ENCODE measurements around the gene AMPD2. TPM values are rescaled to one million over a fixed set of nuclear protein-coding genes. Genes with fewer than 3 reads are reported as not detected.

Gene AMPD2
- total and polyA plus RNA-seq, 2 of the 8 experiments (the other 6 are each of a cell fraction or from before 2014, with no cell fraction given), result 37.2 to 67.7 TPM

DNA sequence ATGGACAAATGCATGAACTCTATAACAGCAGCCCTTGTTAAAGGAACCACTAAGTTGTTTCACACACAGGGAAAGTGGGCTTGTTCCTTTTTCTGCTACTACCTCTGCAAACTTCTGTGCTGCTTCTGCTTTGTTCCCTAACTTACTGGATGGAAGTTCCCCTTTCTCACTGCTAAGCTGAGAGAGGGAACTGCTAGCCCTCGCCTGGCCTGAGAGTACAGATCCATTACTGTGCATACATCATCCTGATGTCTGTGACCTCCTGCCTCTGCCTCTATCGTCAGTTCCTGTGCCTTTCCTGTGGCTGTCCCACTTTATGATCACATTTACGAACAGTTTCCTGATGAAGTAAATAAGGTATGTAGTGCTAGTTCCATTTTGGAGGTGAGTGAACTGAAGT is 3.8 kb upstream of the AMPD2 start:
- Histone ChIP-seq H3K9me3 (ENCODE audit: insufficient read depth in 2 of 2, low read depth in 1 of 2, low read length in 1 of 2) (no peaks in the 10 kb centered on the region), H4K8ac (ENCODE audit: extremely low read depth, insufficient read depth, low read length) (no peak overlapping the region), H4K20me1 (replicated peaks in 1 of 2; ENCODE audit: control insufficient read depth in 1 of 2, insufficient read depth in 2 of 2, low read length in 2 of 2) (no peaks in the 10 kb centered on the region), H3K4me3 (ENCODE audit: extremely low read depth in 1 of 4, insufficient read depth in 2 of 4, low read depth in 3 of 4, low read length in 4 of 4) (no peak overlapping the region), H3K36me3 (ENCODE audit: control insufficient read depth in 2 of 4, insufficient read depth in 4 of 4, low read length in 3 of 4) (no peaks in the 10 kb centered on the region), H3K14ac (ENCODE audit: insufficient read length) (no peak overlapping the region), H2BK20ac (ENCODE audit: low read length) (no peak overlapping the region), H2BK15ac (ENCODE audit: low read length) (no peak overlapping the region), H3K4me1 (replicated peaks in 1 of 4; ENCODE audit: control insufficient read depth in 3 of 4, insufficient read depth in 4 of 4, low read length in 3 of 4) (peaks cover 2 to 18% (median 8%) of the 10 kb centered on the region in 4 experiments; a peak in 6 of 7 replicates), H3K56ac (replicated peaks; ENCODE audit: insufficient read length, low read depth, low read length) (no peak overlapping the region), H2BK12ac (ENCODE audit: low read depth, low read length) (peak overlapping the region; percentile 29; the same call in 1 of the 2 replicates), H2BK120ac (replicated peaks; ENCODE audit: low read depth, low read length) (no peak overlapping the region), H2AK5ac (ENCODE audit: low read depth, low read length) (0 out of 2 replicates have a peak overlapping the region, but pooled peaks have one; percentile 33), H3K79me1 (ENCODE audit: low read depth, low read length) (no peaks in the 10 kb centered on the region), H3K27ac (ENCODE audit: low read depth, low read length) (no peak overlapping the region), H3K18ac (ENCODE audit: extremely low read depth, low read length) (no peak overlapping the region), H4K91ac (replicated peaks; ENCODE audit: insufficient read length, low read length) (no peak overlapping the region), H3K4ac (replicated peaks; ENCODE audit: insufficient read length, low read depth, low read length) (no peak overlapping the region), H4K5ac (ENCODE audit: insufficient read length, low read depth, low read length) (no peak overlapping the region), H3K79me2 (ENCODE audit: control insufficient read depth in 1 of 2, insufficient read depth in 2 of 2, low read length in 2 of 2) (peaks cover 0 to under 1% of the 10 kb centered on the region in 2 experiments; a peak in 1 of 4 replicates), H2BK5ac (ENCODE audit: low read depth, low read length) (no peak overlapping the region), H3K27me3 (replicated peaks in 1 of 4; ENCODE audit: control insufficient read depth in 3 of 4, extremely low read depth in 1 of 4, insufficient read depth in 3 of 4, low read length in 3 of 4) (no peaks in the 10 kb centered on the region), H2AFZ (ENCODE audit: low read length) (no peak overlapping the region), H3K23me2 (ENCODE audit: low read depth, low read length) (peaks cover 14% of the 10 kb centered on the region), H3K4me2 (ENCODE audit: insufficient read depth in 1 of 2, low read depth in 2 of 2, low read length in 2 of 2) (no peak overlapping the region), H3K9ac (replicated peaks in 1 of 4; ENCODE audit: extremely low read depth in 1 of 4, low read depth in 3 of 4, low read length in 3 of 4) (no peak overlapping the region), H3K23ac (ENCODE audit: insufficient read length) (no peak overlapping the region)
- DNase-seq (ENCODE audit: low read depth in 1 of 2, low spot score in 2 of 2) (no peak), FAIRE-seq (no peak)
- ChIA-PET POLR2A (ENCODE audit: partially characterized antibody) (interaction anchor here (0.9 to 1.7 kb wide), 4 partner anchors 10 to 17 kb away, joined by 3 to 11 read pairs (median 4); no protein-coding TSS in a partner anchor), CTCF (ENCODE audit: partially characterized antibody) (interaction anchor here (1.4 to 6.8 kb wide), 7 partner anchors 16 to 118 kb away, joined by 4 to 92 read pairs (median 16); no protein-coding TSS in a partner anchor)
- TF ChIP-seq RNF2 (IDR thresholded peaks at IDR 0.05; ENCODE audit: borderline replicate concordance, low read depth, low read length, missing control alignments, poor library complexity, severe bottlenecking) (no peak), CREB1 (IDR thresholded peaks at IDR 0.05) (no peak), CTBP2 (IDR thresholded peaks at IDR 0.05; ENCODE audit: borderline replicate concordance, insufficient read depth, insufficient read length, low read length) (no peak), RAD21 (IDR thresholded peaks at IDR 0.05 in 1 of 2, conservative IDR thresholded peaks at IDR 0.05 in 1 of 2; ENCODE audit: low read depth in 2 of 2, low read length in 2 of 2) (no peak), EGR1 (IDR thresholded peaks at IDR 0.05; ENCODE audit: borderline replicate concordance, low read depth, low read length) (no peak), PHF8 (conservative IDR thresholded peaks at IDR 0.05; ENCODE audit: low read depth, low read length) (no peak), CHD1 (IDR thresholded peaks at IDR 0.05; ENCODE audit: low read depth, low read length) (no peak), MAFK (IDR thresholded peaks at IDR 0.05; ENCODE audit: low read depth, low read length) (no peak)
- WGBS, 2 experiments (ENCODE audit: extremely low coverage in 1 of 2, insufficient coverage in 1 of 2, insufficient read length in 1 of 2, insufficient replicate concordance in 2 of 2, low coverage in 1 of 2, low lambda C conversion rate in 2 of 2, missing lambda C conversion rate in 1 of 2), result 87% methylated on average over 3 of the region's 3 CpGs; no CpG with 5 or more reads in 1 of the 2 experiments

All from H1 (cell line).